Fibroblast of pulmonary artery (primary cell): ENCODE data around the gene OLFM3.

Source experiments
- DNase-seq: peaks from one replicate; pipeline ENCODE4 v3.0.0-alpha.2; 2010; ENCODE audit warnings: low read depth
- H3K4me3 ChIP-seq: replicated peaks from 2 replicates; pipeline ENCODE4 v1.5.1; 2011; ENCODE audit warnings: low read depth, mild to moderate bottlenecking, control low read depth, low read length, moderate library complexity
- TF ChIP-seq, protein P1 (sequence below): IDR thresholded peaks from 2 replicates; pipeline ENCODE4 v1.5.1; 2011; ENCODE audit warnings: mild to moderate bottlenecking, control low read depth, low read length, inconsistent platforms; ENCODE audit errors: missing control alignments

Gene OLFM3

DNA sequence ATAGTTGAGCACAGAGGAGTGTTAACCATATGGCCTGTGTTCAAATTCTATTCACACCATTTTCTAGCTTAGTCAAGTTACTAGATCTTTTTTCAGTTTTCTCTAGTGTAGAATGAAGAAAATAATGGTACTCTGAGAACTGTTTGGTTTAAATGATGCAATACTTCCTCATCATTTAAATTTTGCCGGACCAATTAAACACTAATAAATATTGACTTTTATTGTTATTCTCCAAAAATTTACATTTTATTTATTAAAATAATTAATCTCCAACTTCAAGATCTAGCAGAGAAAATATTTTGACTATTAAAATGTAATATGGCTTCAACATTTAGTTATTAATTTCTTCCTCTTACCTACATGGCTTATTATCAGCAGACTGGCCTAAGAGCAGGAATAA is 123.1 kb downstream of the OLFM3 start:
- no peak for DNase-seq
- H3K4me3 ChIP-seq: no peak overlapping the region
- TF ChIP-seq, protein P1, sequence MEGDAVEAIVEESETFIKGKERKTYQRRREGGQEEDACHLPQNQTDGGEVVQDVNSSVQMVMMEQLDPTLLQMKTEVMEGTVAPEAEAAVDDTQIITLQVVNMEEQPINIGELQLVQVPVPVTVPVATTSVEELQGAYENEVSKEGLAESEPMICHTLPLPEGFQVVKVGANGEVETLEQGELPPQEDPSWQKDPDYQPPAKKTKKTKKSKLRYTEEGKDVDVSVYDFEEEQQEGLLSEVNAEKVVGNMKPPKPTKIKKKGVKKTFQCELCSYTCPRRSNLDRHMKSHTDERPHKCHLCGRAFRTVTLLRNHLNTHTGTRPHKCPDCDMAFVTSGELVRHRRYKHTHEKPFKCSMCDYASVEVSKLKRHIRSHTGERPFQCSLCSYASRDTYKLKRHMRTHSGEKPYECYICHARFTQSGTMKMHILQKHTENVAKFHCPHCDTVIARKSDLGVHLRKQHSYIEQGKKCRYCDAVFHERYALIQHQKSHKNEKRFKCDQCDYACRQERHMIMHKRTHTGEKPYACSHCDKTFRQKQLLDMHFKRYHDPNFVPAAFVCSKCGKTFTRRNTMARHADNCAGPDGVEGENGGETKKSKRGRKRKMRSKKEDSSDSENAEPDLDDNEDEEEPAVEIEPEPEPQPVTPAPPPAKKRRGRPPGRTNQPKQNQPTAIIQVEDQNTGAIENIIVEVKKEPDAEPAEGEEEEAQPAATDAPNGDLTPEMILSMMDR: no peak

DNA sequence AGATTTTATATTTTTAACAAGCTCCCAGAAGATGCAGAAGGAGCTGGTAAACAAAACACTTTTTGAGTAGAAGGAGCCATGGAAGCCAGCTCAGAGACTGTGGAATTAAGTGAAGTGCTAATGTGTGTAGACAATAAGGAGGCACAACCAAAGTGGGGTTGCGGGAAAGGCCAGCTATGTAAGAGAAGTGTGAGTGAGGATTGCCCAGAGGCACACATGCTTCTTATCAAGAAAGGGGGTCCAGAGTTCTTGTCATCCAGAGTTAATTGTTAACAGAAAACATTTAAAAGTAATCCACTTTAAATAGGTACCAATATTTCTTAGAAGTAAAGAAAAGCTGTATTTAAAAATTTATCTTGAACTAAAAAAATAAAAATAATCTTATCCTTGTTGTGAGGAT is 136.8 kb downstream of the OLFM3 start:
- TF ChIP-seq, protein P1: no peak
- DNase-seq: no peak
- no peak overlapping the region for H3K4me3 ChIP-seq

DNA sequence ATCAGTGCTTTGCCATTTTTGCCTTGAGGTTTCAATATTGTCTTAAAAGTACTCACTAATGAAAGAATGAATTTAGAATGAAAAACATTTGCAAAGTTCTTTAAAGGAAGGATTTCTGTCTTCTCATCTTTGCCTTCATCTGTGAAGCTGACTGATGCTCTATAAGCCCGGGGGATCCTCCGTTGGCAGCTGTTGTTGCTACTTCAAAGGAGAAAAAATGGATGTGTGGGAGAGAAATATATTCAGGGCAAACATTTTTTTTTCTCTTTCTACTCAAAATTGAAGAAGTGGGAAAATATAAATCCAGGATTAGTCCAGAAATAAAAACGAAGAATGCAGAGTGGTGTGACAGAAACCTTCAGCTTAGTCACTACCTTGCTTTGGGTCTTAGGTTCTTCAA is 142.5 kb downstream of the OLFM3 start:
- no peak for DNase-seq
- TF ChIP-seq, protein P1: no peak
- H3K4me3 ChIP-seq: no peak overlapping the region

DNA sequence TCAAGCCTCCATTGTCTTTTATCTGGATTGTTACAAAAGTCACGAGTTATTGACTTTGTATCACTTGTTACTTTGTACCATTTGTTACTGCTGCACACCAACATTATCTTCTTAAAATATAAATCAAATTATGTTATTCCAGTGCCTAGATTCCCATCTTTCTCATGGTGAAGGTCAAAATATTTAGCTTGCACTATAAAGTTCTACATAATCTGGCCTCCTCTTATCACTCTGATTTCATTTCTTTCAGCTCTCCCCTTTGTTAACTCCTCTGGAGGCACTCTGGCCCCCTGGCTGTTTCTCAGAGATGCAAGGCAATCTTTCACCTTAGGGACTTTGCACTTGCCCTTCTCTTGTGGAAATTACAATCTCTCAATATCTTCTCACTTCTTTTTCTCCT is 143.8 kb downstream of the OLFM3 start:
- no peak for DNase-seq
- TF ChIP-seq, protein P1: no peak

DNA sequence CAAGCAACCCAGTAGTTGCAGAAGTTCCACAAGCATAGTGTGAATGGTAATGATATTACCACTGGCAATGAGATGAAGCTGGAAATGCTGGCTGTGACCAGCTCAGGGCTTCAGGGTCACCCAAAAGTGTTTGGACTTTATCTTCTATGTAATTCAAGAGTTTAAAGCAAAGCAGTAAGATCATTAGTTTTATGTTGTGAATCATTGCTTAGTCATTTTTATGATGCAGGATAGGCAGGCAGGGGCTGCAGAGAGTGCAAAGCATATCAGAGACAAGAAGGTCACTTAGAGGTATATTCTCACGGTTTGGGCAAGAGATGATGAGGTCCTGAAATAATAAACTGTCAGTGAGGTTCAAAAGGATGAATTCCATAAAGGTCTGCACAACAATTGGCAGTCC is 147.4 kb downstream of the OLFM3 start:
- TF ChIP-seq, protein P1: no peak

More for the DNA sequence above, 143.8 kb downstream of the OLFM3 start:
- H3K4me3 ChIP-seq: no peak overlapping the region

DNA sequence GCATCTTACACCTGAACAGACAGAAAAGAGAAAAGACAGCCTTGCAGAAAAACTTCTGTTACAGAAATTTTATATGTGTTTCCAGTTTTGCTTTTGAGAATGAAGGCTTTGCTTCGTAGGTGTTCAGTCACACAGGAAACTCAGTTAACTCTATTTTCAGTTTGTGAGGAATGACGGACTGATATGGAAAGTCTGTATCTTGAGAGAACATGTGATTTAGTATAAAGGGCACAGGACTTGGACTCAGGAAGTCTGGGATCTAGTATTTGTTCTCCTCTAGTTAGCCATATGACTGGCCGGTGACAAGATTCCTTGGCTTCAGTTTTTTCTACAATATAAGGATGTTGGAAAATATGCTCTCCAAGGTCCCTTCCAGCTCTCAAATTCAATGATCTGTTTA is 149.1 kb downstream of the OLFM3 start:
- no peak overlapping the region for H3K4me3 ChIP-seq
- TF ChIP-seq, protein P1: no peak
- DNase-seq: no peak

More for the DNA sequence above, 147.4 kb downstream of the OLFM3 start:
- no peak overlapping the region for H3K4me3 ChIP-seq
- no peak for DNase-seq

DNA sequence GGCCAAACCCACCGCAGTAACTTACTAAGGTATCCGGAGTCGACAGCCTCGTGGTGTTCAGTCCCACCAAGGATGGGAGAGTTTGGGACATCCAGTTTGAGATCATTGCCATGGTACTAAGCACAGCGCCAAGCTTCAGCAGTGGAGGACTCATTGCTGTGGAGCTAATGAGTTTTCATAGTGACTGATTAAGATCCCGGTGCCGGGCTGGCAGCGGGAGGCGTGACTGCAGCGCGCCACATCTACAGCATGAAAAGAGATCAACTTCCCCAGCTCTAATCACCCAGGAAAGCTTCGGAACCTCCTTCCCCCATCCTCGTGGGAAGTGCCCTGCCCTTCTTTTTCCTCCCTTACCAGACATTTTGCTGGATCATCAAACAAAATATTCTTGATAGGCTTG is 149.9 kb downstream of the OLFM3 start:
- TF ChIP-seq, protein P1: no peak
- no peak overlapping the region for H3K4me3 ChIP-seq
- DNase-seq: no peak
